HG02798 (cell line): ENCODE data around the gene VEPH1.
"Not testable (repeated sequence)": the region's sequence is repeated elsewhere in the genome, so short reads cannot be mapped to it uniquely, and the experiment has no call there.

ENCODE experiments used
- ATAC-seq: cut with Tn5 transposase; IDR thresholded peaks from one replicate; pipeline ENCODE4 v1.9.1; 2021; ENCODE audit warnings: mild to moderate bottlenecking; ENCODE audit not compliant: unreplicated experiment, poor library complexity

VEPH1 gene

DNA sequence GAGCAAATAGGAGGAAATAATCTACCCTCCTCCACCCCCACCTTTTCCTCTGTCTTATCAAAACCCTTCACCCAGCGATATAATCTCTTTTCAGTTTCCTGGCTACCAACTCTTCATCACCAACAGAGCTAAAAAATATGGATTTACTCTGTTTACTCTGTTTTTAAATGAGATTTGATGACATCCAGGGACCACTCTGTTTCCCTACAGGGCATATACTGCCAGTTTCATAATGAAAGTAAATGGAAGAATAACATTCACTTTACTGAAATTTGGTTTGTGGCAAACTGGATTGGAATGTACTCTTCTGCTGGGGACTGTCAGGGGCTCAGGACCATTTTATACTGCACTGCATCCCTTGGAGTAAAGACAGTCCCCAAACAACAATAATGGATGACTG, 146.7 kb downstream of the VEPH1 start:
- ATAC-seq = no peak

DNA sequence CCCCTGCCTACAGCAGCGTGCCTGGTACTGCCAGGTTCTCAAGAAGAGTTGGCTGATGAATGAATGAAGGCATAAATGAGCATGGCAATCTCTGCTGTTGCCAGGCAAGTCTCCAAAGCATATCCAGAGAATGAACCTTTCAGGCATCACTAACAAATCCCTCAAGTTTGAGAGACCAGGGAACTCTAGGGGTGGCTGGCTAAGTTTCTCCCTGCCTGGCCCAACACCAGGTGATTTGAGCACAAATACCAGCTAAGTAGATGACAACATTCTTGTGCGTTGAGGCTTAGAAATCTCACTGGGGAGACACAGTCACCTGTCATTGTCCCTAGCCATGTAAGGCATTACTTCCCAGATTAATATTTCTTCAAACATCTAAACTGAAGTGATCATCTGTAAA, 147.9 kb downstream of the VEPH1 start:
- ATAC-seq = no peak

DNA sequence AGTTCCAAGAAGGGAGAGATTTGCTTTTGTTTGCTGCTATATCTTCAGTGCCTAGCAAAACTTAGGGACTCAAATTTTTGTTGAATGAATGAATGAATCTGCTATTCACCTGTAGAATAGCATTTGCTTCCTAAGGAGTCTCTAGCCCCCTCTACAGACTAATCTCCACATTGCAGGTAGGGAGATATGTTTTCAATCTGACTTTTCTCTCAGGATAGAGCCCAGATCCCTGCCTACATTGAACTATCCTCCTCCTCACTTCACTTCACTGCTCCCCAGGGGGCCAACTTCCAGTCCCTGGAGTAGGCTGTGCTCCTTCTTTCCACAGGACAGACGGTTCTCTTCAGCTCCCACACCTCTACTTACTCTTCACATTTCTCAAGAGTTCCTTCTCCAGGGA, 148.5 kb downstream of the VEPH1 start:
- no peak for ATAC-seq

DNA sequence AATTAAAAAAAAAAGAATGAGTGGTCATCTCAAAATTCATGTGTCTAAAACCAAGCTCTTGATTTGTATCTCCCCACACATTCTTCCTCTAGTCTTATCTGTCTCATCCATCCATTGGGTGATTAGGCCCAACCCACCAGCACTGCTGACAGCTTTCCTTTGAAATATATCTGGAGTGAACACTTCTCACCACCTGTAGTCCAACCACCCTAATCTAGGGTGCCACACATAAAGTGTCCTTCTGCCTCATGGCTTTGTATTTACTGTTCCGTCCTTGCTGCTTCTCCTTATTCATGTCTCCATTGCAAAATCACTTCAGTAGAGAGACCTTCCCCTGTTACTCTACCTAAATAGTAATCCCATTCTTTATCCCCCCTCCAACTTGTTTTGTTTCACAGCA, 149.0 kb downstream of the VEPH1 start:
- no peak for ATAC-seq

DNA sequence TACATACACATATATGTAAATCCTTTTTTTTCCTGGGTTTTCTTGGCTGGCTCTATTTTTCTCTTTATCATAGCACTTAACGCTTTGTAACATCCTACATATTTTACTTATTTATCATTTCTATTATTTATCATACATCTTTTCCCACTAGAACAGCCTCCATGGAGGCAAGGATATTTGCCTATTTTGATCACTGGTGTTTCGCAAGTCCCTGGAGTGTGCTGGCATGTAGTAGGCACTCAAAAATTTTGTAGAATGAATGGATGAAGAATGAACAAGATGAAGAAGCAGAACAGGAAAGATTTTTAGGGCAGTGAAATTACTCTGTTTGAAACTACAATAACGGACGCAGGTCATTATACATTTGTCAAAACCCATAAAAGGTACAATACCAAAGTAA, 149.6 kb downstream of the VEPH1 start:
- ATAC-seq = no peak

DNA sequence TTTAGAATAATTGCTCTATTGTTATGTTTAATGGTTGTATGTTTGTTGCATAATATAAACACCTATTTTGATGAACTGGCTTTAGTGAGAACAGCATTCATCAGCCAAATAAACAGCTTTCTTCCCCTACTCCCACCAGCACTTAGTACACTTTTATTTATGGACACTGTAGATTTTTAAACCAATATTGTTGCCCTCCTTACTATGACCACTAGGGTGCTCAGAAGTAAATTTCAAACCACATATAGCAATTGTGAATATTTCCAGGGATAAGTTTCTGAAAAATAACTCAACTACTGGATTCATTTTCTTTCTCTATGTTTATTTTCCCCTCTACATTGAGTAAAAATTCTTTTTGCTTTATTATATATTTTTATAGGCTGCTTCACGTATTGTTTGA, 151.2 kb downstream of the VEPH1 start:
- ATAC-seq = no peak

DNA sequence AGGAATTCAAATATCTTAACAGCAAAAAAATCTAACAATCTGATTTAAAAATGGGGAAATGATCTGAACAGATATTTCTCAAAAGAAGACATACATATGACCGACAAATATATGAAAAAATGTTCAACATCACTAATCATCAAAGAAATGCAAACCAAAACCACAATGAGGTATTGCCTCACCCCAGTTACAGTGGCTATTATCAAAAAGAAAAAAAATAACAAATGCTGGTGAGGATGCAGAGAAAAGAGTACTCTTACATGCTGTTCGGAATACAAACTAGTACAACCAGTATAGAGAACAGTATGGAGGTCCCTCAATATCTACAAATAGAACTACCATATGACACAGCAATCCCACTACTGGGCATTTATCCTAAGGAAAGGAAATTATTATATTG, 152.6 kb downstream of the VEPH1 start:
- not testable (repeated sequence) for ATAC-seq

DNA sequence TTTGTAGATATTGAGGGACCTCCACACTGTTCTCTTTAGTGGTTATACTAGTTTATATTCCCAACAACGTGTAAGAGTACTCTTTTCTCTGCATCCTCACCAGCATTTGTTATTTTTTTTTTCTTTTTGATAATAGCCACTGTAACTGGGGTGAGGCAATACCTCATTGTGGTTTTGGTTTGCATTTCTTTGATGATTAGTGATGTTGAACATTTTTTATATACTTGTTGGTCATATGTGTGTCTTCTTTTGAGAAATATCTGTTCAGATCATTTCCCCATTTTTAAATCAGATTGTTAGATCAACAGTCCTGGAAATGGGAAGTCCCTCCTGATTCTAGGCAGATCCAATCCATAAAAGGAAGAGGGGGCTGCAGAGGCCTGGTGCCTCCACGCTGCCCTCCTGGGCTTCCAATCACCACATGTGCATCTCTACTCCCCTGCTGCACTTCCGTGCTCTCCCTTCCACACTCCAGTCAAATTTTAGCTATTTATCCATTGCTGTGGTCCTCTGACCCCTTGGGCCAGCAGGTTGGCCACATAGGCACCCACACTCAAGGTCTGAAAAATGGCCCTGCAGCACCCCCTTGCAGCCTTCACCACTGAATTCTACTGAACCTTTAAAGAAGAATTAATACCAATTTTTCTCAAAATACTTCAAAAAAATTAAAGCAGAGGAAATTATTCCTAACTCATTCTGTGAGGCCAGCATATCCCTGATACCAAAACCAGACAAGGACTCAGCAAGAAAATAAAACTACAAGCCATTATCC, 154.7 kb downstream of the VEPH1 start:
- ATAC-seq = not testable (repeated sequence)

DNA sequence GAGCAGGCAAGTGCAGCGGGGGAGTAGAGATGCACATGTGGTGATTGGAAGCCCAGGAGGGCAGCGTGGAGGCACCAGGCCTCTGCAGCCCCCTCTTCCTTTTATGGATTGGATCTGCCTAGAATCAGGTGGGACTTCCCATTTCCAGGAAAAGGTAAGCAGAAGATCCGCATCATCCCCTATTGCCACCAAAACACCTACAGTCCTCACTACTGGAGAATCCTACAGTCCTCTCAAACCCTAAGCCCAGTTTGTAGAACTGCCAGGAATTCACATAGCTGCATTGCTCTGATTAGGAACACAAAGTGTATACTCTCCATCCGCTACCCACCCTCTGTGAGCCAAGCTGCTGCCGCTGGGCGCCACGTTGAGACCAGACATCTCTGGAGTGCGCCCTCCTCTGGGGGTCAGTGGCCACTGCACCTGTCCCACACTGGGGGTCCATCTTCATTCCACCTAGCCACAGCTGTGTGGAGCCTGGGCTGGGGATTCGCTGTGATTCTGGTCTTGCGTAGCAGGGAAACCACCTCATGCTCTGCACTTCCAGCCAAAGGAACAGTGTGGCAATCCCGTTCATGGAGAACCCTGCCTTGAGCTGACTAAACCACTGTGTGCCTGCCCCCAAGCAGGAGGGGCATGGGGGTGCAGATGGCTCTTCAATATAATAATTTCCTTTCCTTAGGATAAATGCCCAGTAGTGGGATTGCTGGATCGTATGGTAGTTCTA, 155.5 kb downstream of the VEPH1 start:
- ATAC-seq = no peak

DNA sequence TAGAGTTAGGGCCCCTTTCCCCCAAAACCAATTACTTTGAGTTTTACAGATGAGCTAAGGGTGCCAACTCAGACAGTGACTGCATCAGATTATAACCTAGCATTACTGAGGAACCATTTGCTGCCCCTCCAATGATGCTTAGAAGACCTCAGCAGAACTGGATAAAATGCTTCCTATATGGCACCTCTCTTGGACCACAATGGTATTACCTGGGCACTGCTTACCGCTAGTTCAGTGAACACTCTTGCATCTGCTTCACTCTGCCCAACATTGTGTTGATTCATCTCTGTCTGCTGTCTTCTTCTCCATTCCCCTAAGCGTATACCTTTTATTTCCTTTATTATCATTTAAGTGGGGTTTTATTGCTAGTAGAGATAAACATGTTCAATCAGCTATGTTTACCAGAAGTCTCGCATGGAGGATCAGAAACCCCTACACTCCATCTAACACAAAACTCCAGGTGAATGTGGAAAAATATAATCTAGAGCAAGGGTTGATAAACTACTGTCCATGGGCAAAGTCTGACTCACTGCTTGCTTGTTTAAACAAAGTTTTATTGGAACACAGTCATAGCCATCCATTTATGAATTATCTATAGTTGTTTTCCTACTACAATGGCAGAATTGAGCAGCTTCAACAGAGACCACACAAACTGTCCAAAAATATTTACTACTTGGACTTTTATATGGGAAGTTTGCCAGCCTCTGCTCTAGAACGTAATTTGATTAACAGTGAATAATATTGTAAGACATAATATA, 166.8 kb downstream of the VEPH1 start:
- ATAC-seq = no peak

DNA sequence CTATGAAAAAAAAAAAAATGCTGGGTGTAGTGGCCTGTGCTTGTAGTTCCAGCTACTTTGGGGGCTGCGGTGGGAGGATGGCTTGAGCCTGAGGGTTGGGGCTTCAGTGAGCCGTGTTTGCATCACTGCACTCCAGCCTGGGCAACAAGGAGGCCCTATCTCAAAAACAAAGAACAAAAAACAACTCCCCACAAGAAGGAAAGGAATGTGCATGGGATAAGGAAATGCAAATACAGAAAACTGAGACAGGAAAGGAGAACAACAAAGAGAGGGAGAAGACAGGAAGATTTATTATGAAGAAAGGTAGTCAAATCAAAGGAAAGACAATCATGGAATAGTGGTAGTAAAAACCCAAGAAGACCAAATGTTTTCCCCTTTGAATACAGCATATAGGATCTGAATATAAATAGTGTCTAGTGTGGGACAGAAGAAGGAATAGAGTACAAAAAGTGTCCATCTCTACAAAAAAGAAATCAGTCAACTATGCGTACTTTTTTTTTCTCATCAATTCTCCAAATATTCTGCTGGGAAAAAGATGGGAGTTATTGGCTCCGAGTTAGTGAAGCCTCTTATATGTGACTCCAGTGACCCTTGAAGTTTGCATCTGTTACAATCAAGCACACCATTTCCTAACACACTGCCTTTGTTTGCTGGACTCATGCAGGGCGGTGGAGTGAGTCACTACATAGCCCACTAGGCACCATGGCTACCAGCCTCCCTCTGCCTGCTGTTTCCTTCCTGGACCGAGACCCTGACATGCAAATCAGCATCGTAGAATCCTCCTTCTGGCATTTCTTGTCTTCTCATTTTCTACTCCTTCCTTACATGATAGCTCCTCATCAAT, 167.8 kb downstream of the VEPH1 start:
- no peak for ATAC-seq

DNA sequence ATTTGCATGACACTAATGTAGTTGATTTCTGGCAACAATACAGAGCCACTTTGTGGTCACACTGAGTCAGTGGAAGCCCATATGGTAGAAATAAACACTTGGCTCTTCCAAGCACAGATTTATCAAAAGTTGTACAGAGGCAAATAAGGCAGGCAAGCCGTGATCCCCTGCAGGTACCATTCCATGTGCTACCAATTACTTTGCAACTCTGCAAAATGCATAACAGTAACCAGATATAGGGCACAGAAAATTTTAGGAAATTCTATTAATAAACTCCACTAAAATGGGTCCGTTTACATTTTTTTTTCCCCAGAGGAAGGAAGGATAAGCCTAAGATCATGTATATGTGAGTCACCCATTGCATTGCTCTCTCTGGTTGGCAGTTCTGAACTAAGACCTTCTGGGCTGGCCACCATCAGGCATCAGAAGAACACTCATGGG, 169.6 kb downstream of the VEPH1 start:
- no peak for ATAC-seq

DNA sequence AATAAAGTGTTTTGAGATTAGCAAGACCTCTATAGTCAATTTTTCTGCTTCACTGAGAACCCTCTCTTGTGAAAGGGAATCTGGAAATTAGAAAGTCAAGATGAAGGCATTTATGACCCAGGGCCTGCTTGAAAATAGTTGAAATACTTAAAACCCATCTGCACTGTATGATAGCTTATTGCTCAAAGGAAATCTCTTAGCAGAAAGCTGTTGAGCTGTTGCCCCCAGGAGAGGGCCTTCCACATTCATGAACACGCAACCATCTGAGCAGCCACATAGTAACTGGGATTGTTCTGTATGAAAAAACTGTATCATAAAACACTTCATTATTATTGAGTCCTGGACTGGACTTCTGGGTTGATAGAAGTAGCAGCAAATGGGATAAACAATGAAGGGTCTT, 173.0 kb downstream of the VEPH1 start:
- ATAC-seq = no peak

DNA sequence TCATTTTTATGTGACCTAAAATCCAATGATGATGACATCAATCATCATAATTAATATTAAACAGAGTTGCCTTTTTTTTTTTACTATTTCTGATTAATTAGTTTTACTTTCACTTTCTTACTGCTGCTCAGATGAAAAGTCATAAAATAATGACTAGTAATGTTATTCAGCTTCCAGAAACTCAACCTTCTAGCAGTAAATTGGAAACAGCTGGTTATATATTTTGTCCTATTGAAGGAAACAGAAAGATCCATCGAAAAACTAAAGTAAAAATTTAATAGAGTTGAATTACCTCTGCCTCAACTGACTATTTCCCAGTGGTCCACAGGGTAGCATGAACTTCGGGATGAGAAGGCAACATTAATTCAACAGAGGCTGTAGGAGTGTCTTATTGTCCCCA, 173.7 kb downstream of the VEPH1 start:
- no peak for ATAC-seq

DNA sequence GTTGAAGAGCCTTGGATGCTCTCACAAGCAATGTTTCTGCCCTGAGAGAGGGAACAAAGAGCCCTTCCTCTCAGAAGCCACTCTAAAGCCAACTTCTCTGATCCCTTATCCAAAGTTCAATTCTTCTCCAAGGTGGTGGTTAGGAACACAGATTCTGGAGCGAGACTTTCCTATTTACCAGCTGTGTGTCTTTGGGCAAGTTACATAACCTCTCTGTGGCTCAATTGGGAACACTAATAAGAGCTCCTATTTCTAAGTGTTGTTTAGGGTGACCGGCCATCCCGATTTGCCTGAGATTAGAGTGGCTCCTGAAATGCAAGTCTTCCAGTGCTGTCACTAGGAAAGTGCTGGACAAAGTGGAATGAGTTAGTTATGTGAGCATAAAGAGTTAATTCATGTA, 175.4 kb downstream of the VEPH1 start:
- ATAC-seq = no peak

DNA sequence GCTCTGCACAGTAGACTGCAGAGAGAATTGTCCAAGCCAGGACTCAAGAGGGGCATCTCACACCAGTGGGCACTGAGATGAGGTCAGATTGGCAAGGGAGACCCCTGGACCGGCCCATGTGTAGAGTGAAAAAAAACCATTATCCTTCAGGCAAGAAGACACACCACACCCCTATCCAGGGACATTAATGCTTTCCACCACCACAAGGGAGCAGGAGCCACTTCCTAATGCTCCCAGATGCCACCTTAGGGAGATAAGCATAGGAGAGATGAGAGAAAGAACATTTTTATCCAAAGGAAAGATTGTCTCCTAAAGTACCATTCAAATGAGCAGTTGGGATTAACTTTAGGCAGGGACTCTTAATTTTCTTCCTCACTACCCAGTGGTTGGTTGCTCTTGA, 176.2 kb downstream of the VEPH1 start:
- ATAC-seq = no peak

DNA sequence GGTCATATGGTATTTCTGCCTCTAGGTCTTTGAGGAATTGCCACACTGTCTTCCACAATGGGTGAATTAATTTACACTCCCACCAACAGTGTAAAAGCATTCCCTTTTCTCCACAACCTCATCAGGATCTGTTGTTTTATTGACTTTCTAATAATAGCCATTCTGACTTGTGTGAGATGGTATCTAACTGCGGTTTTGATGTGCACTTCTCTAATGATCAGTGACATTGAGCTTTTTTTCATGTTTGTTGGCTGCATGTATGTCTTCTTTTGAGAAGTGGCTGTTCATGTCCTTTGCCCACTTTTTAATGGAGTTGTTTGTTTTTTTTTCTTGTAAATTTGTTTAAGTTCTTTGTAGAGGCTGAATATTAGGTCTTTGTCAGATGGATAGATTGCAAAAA, 178.3 kb downstream of the VEPH1 start:
- not testable (repeated sequence) for ATAC-seq

DNA sequence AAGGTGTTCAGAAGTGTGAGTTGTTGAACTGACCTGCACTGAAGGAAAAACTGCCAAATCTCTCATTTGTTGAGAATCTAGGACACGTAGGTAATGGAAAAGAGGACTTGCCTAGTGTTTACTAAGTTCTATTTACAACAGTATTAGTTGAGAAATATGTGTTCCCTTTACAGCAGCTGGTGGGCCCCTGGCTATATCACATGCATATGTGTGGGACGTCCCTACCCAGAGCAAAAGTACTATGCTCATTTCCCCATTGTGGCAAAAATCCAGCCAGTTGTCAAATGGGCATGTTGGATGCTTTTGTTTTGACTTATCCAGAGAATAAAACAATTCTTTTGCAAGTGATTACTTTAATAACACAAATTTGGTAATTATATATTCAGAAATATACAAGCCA, 179.9 kb downstream of the VEPH1 start:
- no peak for ATAC-seq

DNA sequence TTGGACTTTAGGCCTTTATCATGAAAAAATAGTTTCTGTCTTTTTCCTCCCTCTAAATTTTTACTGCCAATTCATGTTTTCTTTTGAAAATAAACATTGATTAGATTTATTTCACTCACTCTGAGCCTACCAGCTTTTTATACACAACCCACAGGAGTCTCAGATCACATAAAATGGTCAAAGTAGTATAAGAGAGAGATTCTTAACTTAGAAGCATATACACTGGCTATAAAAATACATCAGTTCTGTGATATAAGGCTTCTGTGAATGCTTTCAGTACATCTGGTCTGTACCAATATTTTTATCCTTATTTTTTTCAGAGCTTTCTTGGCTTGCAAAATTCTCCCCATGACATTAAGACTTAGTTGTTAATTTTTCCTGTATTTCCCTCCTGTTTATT, 183.5 kb downstream of the VEPH1 start:
- no peak for ATAC-seq

DNA sequence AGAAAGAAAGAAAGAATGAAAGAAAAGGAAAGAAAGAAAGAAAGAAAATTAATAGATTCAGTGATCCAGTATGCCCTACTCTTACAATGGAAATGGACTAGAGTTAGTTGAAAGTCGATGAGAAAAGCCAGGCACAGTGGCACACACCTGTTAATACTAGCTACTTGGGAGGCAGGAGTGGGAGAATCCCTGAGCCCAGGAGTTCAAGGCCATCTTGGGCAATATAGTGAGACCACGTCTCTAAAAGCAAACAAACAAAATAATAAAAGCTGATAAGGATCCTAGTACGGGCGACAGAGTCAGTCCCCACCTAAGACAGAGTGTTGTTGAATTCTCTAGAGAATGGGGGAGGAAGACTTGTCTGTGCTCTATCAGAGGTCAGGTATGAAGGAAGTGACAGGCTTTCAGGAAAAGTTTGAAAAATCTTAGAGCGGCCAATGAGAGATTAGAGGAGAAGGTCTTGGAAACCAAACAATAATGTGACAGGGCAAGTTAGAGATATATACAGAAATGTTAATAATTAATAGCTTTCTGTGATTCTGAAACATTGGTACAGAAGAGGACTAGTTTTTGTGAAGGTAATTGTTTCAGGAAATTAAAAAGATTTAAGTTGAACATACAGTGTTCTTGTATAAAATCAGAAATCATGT, 184.5 kb downstream of the VEPH1 start:
- no peak for ATAC-seq
